HG02642 (cell line): ENCODE measurements around the gene METTL2A.
A peak's percentile ranks its signal among the peaks of the same experiment; 100 is the strongest.
"Not testable (repeated sequence)": the region's sequence is repeated elsewhere in the genome, so short reads cannot be mapped to it uniquely, and the experiment has no call there.

ENCODE experiments used
- ATAC-seq: cut with Tn5 transposase; IDR thresholded peaks from one replicate; pipeline ENCODE4 v1.9.1; 2021; ENCODE audit warnings: mild to moderate bottlenecking; ENCODE audit not compliant: unreplicated experiment, poor library complexity

METTL2A gene, protein sequence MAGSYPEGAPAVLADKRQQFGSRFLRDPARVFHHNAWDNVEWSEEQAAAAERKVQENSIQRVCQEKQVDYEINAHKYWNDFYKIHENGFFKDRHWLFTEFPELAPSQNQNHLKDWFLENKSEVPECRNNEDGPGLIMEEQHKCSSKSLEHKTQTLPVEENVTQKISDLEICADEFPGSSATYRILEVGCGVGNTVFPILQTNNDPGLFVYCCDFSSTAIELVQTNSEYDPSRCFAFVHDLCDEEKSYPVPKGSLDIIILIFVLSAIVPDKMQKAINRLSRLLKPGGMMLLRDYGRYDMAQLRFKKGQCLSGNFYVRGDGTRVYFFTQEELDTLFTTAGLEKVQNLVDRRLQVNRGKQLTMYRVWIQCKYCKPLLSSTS

DNA sequence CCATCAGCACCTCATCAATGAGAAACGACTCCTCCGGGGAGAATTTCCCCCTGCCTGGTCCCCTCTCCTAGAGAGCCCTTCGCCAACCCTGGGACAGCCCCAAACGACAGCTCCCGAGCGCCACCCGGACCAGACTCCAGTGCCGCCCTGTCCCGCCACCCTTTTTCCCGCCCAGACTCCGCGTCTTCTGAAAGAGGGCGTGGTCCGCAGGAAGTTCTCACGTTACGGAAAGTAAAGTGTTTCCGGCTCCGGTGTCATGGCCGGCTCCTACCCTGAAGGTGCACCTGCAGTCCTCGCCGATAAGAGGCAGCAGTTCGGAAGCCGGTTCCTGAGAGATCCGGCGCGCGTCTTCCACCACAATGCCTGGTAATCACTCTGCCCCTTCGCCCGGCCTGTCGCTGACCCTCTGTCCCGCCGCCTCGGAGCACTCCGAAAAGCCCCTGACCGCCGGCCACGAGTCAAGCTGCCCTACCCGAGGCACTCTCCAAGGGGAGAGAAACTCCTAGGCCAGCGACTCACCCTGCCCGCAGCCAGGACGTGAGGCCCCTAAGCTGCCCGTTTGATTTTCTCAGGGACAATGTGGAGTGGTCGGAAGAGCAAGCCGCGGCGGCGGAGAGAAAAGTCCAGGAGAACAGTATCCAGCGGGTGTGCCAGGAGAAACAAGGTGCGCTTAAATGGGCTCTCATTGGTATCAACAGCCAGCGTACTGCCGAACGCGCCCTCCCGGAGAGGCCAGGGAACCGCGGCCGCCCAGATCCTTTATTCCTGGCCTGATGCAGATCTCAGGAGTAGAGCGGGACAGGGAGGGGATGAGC lies at the start of gene METTL2A:
Gene METTL2A, plus strand, starts transcription at position 251 of the 815 bp plus-strand sequence. Its CDS starts 6 bp downstream, at position 257.
- ATAC-seq: peak; percentile 97

DNA sequence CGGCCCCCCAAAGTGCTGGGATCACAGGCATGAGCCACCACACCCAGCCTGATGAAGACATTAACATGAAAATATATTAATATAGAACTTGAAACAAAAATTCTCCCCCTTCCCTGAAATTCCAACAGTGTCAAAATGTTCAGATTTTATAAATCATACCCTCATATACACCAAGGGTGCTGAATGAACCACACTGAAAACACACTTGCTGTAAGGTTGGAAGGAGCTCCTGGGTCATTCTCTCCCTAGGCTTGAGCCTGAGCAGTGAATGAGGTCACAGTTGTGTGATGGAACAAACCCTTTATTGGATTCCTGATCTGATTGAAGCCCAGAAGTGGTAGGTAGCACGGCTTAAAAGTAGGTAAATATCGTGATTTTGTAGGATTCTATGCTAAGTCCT lies 43.4 kb upstream of the METTL2A start, which contains the start of gene EFCAB3:
Gene EFCAB3, plus strand, starts transcription at position 301 of the 400 bp plus-strand sequence. CDS start 2,427 bp downstream, outside the sequence.
- no peak for ATAC-seq

DNA sequence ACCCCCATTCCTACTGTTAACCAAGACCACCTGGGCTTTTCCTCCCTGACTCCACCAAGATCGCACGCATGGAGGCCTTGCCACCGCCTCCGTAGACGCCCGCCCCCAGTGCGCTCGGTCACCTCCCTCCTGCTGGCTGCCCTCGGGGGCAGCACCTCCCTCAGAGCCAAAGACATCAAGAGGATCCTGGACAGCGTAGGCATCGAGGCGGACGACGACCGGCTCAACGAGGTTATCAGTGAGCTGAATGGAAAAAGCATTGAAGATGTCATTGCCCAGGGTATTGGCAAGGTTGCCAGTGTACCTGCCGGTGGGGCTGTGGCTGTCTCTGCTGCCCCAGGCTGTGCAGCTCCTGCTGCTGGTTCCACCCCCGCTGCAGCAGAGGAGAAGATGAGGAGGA lies 42.1 kb upstream of the METTL2A start:
- ATAC-seq: no peak

DNA sequence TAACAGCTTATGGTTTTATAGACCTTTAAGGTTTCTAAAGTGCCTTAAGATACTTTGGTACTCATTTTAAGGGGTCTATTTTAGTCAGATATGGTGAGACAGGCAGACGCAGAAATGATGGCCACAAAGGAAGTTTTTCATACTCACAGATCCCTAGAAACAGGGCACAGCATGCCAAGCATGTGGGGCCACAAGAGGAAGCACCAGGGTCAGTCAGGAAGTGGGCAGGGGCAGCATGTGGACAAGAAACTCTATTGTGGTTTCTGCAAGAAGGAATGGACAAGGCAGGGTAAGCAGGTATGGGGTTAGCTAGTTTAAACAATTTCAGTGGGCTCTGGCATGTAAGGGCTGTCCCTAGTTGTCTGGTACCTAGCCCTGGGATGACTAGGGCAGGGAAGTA lies 34.8 kb upstream of the METTL2A start:
- ATAC-seq: no peak

DNA sequence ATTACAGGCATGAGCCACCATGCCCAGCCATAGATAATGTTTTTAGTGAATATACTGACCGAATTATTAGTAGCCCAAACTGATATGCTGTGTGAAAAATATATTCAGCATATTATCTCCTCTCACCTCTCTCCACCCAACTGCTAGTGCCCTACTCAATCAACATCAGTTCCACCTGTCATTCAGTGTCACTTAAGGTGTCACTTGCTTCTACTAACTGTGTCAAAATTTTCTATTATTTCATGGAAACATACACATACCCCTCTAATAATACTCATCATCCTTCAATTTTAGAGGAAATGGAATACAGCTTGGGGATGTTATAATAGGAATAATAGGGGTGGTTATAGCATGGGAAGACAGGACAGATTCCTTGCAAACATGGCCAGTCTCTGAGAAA lies 30.8 kb upstream of the METTL2A start:
- no peak for ATAC-seq

DNA sequence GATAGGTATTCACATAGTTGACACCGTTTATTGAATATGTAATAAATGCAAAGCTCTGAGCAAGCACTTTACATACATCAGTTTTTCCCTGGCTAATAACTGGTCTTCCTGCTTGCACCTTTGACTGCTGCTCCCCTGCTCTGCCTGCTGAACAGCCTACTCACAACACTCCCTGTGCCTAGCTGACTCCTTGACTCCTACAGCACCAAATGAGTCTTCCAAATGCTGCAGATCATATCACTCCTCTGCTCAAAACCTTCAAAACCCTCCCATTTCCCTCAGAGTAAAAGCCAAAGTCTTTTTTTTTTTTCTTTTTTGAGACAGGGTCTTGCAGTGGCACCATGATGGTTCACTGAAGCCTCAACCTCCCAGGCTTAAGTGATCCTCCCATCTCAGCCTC lies 24.8 kb upstream of the METTL2A start:
- ATAC-seq: no peak

DNA sequence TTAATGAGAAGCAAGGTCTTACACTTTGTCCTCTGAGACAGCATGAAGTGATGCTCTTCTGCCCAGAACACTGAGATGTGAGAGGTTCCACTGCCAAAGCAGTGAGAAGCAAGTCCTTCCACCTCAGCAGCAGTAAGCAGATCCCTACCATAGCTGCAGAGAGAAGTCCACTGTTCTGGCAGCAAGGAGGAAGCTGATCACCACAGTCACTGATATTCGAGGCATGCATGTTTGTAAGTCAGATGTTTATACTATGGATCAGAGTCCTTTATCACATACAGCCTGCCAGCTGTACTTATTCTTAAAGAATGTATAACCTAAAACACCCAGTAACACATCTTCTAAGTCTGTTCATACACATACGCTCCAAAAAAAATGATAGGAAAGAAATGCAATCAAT lies 18.2 kb upstream of the METTL2A start:
- no peak for ATAC-seq

DNA sequence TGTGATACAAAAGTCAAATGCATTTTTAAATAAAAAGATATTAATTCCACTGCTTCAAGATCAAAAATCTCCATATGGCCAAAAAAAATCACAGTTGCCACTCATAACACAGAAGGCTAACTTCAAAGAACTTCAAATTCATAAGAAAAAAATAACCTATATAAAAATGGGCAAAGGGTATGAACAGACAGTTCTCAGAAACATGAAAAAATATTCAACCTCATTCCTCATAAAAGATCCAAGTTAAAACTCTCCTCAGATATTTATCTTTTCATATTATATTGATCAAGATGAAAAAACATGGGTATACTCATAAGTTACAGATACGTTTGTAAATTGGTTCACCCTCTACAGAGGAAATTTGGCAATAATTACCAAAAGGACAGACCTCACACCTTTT lies 10.6 kb upstream of the METTL2A start:
- ATAC-seq: not testable (repeated sequence)

DNA sequence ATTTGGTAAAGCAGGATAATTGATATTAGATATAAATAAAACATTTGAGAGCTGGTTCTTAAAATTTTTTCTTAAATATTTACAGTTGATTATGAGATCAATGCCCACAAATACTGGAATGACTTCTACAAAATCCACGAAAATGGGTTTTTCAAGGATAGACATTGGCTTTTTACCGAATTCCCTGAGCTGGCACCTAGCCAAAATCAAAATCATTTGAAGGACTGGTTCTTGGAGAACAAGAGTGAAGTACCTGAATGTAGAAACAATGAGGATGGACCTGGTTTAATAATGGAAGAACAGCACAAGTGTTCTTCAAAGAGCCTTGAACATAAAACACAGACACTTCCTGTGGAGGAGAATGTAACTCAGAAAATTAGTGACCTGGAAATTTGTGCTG lies 2.5 kb downstream of the METTL2A start:
- not testable (repeated sequence) for ATAC-seq

DNA sequence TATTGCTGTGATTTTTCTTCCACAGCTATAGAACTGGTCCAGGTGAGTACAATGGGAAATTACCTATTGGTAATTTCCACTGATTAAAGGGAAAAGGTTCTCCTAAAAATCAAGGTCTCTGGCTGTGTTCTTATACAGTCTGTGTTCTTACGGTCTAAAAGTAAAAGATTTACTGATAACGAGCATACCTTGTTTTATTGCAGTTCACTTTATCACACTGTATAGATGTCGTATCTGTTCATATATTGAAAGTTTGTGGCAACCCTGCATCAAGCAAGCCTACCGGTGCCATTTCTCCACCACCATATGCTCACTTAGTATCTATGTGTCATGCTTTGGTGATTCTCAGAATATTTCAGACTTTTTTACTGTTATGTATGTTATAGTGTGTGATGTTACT lies 11.6 kb downstream of the METTL2A start:
- not testable (repeated sequence) for ATAC-seq

DNA sequence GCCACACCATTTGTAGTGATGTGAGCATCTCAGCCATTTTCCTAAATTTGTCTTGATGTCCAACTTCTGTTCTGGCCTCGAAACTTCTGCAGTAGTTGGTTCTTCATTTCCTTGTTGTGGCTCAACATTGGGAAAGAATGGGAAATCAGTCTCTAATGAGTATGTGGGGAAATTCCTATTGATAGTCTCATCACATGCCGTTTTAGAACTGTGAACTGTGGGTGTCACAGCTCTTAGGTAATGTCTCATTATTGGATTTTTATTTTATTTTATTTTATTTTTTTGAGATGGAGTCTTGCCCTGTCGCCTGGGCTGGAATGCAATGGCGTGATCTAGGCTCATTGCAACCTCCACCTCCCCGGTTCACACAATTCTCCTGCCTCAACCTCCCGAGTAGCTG lies 17.5 kb downstream of the METTL2A start:
- not testable (repeated sequence) for ATAC-seq

DNA sequence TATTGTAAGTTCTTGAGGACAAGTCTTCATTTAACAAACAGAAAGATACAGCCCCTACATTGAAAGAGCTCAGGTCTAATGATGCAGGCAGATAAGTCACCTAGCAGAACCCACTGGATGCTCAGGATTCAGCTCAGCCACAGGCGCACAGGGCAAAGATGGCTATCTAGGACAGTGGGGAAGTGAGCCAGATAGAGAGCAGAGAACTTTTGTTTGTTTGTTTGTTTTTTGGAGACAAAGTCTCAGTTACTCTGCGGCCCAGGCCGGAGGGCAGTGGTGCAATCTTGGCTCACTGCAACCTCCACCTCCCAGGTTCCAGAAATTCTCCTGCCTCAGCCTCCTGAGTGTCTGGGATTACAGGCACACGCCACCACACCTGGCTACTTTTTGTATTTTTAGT lies 20.4 kb downstream of the METTL2A start:
- no peak for ATAC-seq

DNA sequence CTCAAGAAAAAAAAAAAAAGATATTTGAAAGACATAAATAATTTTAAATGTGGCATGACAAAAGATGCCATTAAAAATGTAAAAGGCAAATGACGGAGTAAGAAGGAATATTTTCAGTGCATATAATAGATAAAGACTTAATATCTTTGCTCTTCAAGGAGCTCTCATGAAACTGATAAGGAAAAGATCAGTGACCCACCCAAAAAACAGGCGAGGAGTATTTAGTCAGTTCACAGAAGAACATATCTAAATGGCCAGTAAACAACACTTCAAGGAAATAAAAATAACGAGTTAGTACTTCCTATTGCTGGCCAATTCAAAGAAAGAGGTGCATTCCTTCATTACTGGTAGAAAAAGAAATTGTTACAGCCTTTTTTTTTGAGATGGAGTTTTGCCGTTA lies 22.1 kb downstream of the METTL2A start:
- ATAC-seq: not testable (repeated sequence)

DNA sequence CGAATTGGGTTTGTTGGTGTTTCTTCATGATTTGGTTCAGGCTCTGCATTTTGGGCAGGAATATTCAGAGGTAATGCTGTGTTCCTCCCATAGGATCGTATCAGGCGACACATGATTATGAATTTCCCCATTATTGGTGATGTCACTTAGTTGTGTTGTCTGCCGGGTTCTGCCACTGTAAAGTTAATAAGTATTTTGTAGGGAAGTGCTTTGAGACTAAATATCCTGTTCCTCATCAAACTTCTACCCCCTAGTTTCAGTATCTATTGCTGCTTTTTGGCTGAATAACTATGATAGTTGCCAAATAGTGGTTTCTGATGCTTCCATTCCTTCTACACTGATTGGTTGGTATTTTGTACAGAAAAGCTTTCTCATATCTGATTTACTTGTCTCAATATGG lies 28.5 kb downstream of the METTL2A start:
- not testable (repeated sequence) for ATAC-seq

DNA sequence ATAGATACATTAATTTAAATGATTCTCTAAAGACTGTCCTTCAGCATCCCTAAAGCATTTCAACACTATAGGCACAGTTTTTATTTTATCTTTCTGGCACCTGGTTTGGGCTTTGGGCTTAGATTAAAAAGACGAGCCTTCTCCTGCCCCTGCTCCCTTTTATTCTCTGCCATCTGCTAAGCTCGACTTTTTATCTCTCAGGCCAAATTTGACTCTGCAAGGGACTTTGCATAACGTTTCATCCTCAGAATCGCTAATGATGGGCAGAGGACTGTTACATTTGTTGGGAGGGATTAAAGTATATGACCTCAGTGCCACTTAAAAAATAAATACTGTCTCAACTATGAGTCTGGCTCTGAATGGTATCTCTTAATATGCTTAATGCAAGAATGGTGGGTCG lies 29.3 kb downstream of the METTL2A start:
- ATAC-seq: not testable (repeated sequence)

DNA sequence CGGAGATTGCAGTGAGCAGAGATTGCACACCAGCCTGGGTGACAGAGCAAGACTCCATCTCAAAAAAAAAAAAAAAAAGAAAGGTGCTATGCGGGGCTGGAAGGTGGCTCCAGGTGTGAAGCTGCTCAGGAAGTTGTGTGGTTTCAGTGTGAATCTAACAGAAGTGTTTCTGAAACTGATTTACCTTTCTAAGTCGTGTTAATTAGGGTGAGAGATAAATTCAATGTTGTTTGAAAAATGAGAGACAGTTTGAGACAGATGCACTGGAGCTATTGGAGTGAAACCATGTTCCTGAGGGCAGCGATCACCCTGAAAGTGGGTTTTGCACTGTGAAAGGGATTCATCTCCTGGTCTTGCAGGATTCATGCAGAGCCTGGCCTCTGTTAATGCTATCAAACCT lies 30.0 kb downstream of the METTL2A start:
- peak; percentile 27 for ATAC-seq

DNA sequence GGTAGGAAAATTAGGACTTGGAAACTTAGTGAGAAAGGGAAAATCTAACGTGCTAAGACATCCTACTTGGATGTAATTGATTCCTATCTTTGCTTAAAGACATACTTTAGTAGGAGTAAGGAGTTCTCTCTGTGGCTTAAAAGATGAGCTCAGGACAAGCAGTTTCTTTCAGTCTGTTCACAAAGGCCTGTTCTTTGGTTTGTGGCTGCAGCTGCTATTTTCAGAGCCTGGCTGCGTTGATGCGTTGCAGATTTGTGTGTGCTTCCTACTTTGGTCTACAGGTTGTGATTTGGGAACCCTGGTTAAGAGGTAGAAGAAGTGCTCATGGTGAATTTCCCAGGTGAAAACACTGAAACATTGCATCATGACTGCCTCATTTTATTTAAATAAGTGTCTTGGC lies 30.4 kb downstream of the METTL2A start:
- ATAC-seq: peak; percentile 66

DNA sequence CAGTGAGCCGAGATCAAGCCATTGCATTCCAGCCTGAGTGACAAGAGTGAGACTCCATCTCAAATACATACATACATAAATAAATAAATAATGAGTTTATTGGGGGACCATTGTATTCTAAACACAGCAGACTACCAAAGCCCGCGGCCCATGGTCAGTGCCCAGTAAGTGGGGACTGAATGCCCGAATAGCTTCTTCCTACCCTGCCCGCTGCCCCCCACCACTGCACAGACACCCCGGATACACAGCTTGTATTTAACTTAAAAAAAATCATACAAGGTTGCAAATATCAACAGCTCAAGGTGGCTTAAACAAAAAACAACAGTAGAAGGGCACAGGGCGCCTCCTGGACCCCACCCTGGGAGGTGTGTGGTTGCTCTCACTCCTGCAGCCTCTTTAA lies 32.3 kb downstream of the METTL2A start:
- no peak for ATAC-seq

DNA sequence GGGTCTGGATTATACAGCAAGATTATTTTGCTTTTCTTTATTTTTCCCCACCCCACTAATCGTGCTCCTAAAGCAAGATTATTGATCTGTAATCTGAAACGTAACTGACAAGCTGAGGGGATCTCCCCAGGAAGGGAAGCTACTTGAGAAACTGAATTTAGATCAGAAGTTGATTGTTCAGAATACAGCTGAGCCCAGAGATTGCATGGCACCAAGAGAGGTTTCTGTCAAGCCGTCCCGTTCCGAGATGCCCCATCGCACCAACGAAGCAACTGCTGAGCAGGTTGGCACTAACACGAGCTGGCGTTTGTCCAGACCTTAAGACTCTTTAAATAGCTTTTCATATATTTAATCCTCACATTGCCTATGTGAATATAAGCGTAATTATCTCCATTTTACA lies 34.8 kb downstream of the METTL2A start:
- ATAC-seq: not testable (repeated sequence)

DNA sequence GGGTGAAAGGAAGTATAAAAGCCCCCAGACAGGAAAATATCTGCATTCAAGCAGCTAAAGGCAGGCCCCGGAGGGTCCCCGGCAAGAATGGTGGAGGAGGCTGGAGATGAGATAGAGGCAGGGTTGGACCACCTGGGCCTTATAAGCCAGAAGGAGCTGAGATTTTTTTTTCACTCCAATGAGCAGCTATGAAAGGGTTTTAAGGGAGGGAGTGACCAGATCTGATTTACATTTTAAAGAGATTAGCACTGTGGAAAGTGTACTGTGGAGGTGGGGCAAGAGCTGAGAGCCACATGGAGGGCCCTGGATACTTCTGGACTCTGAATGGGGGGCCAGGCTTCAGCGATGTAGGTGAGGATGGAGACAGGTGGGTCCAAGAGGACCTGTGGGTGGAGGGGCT lies 40.7 kb downstream of the METTL2A start:
- ATAC-seq: not testable (repeated sequence)

DNA sequence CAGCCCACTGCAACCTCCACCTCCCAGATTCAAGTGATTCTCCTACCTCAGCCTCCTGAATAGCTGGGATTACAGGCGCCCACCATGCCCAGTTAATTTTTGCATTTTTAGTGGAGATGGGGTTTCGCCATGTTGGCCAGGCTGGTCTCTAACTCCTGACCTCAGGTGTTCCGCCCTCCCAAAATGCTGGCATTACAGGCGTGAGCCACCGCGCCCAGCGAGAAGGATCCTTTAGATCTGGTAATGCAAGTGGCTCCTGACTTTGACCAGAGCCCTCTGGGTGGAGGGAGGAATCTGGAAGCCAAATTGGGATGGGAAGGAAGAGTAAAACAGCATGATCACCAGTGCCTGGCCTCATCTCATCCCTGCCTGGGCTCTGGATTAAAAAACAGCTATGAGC lies 41.6 kb downstream of the METTL2A start:
- not testable (repeated sequence) for ATAC-seq
